ENCODE data around the gene OGFOD2. TPM values are rescaled to one million over a fixed set of nuclear protein-coding genes. Genes with fewer than 3 reads are reported as not detected.

OGFOD2 gene
- total and polyA plus RNA-seq, 9 of the 15 experiments (the other 6 are each of a cell fraction or from before 2014, with no cell fraction given): 1.4 to 111 (median 18.5) TPM

DNA sequence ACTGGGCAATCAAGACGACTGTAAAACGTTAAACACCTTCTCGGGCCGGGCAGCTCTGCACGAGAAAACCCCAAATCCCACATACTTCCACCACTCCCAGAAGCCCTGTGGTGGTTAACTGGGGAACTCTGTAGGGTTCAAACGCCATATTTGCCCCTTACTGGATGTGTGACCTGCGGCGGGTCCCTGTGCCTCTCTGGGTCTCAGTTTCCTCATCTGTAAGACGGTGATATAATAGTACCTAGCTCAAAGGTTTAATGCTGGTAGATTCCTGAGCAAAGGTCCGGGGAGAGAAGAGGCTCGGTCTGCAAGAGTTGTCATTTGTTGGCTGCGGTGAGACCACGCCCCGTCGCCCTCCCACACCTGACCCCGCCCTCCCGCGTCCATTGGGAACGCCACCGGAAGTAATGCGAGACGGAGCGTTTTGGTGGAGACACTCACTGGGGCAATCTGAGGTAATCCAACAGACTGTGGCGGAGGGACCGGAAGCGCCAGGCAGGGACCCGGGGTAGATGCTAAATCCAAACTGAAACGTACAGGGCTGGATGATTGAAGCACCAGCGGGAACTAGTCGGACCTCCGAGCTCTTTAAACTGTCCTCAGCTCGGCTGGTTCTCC, 661 bp upstream of the OGFOD2 start (continued):
- TF ChIP-seq, protein P1, sequence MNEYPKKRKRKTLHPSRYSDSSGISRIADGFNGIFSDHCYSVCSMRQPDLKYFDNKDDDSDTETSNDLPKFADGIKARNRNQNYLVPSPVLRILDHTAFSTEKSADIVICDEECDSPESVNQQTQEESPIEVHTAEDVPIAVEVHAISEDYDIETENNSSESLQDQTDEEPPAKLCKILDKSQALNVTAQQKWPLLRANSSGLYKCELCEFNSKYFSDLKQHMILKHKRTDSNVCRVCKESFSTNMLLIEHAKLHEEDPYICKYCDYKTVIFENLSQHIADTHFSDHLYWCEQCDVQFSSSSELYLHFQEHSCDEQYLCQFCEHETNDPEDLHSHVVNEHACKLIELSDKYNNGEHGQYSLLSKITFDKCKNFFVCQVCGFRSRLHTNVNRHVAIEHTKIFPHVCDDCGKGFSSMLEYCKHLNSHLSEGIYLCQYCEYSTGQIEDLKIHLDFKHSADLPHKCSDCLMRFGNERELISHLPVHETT (CRISPR knock-in tag; conservative IDR thresholded peaks at IDR 0.05 in 1 of 2, IDR thresholded peaks at IDR 0.05 in 1 of 2): peak in 1 of 2 experiments; percentile 83; a peak in 2 of 4 replicates
- TF ChIP-seq ILK (tag; IDR thresholded peaks at IDR 0.05; ENCODE audit: borderline replicate concordance, low read depth) (no peak), CTBP1 (IDR thresholded peaks at IDR 0.05; ENCODE audit: borderline replicate concordance) (no peak; the same call in 1 of the 2 replicates), DIDO1 (tag; IDR thresholded peaks at IDR 0.05; ENCODE audit: low read depth) (no peak), BACH1 (tag; IDR thresholded peaks at IDR 0.05) (no peak), TBP (optimal IDR thresholded peaks at IDR 0.05; ENCODE audit: low read depth, low read length) (peak; percentile 65), MECOM (CRISPR knock-in tag; IDR thresholded peaks at IDR 0.05) (no peak), SLC30A9 (CRISPR knock-in tag; IDR thresholded peaks at IDR 0.05) (no peak), SNIP1 (IDR thresholded peaks at IDR 0.05; ENCODE audit: low read depth) (no peak), ZNF384 (IDR thresholded peaks at IDR 0.05; ENCODE audit: low read depth, low read length) (no peak), ZNF436 (CRISPR knock-in tag; IDR thresholded peaks at IDR 0.05) (no peak), RBM15 (IDR thresholded peaks at IDR 0.05; ENCODE audit: insufficient read depth, low read length) (no peak), PHTF2 (CRISPR knock-in tag; IDR thresholded peaks at IDR 0.05) (no peak), ZNF77 (CRISPR knock-in tag; IDR thresholded peaks at IDR 0.05) (no peak)
- TF ChIP-seq, protein P2, sequence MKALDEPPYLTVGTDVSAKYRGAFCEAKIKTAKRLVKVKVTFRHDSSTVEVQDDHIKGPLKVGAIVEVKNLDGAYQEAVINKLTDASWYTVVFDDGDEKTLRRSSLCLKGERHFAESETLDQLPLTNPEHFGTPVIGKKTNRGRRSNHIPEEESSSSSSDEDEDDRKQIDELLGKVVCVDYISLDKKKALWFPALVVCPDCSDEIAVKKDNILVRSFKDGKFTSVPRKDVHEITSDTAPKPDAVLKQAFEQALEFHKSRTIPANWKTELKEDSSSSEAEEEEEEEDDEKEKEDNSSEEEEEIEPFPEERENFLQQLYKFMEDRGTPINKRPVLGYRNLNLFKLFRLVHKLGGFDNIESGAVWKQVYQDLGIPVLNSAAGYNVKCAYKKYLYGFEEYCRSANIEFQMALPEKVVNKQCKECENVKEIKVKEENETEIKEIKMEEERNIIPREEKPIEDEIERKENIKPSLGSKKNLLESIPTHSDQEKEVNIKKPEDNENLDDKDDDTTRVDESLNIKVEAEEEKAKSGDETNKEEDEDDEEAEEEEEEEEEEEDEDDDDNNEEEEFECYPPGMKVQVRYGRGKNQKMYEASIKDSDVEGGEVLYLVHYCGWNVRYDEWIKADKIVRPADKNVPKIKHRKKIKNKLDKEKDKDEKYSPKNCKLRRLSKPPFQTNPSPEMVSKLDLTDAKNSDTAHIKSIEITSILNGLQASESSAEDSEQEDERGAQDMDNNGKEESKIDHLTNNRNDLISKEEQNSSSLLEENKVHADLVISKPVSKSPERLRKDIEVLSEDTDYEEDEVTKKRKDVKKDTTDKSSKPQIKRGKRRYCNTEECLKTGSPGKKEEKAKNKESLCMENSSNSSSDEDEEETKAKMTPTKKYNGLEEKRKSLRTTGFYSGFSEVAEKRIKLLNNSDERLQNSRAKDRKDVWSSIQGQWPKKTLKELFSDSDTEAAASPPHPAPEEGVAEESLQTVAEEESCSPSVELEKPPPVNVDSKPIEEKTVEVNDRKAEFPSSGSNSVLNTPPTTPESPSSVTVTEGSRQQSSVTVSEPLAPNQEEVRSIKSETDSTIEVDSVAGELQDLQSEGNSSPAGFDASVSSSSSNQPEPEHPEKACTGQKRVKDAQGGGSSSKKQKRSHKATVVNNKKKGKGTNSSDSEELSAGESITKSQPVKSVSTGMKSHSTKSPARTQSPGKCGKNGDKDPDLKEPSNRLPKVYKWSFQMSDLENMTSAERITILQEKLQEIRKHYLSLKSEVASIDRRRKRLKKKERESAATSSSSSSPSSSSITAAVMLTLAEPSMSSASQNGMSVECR (CRISPR knock-in tag; IDR thresholded peaks at IDR 0.05): no peak
- TF ChIP-seq, protein P3, sequence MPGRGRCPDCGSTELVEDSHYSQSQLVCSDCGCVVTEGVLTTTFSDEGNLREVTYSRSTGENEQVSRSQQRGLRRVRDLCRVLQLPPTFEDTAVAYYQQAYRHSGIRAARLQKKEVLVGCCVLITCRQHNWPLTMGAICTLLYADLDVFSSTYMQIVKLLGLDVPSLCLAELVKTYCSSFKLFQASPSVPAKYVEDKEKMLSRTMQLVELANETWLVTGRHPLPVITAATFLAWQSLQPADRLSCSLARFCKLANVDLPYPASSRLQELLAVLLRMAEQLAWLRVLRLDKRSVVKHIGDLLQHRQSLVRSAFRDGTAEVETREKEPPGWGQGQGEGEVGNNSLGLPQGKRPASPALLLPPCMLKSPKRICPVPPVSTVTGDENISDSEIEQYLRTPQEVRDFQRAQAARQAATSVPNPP (IDR thresholded peaks at IDR 0.05; ENCODE audit: borderline replicate concordance, insufficient read depth, insufficient read length): no peak
- TF ChIP-seq, protein P4, sequence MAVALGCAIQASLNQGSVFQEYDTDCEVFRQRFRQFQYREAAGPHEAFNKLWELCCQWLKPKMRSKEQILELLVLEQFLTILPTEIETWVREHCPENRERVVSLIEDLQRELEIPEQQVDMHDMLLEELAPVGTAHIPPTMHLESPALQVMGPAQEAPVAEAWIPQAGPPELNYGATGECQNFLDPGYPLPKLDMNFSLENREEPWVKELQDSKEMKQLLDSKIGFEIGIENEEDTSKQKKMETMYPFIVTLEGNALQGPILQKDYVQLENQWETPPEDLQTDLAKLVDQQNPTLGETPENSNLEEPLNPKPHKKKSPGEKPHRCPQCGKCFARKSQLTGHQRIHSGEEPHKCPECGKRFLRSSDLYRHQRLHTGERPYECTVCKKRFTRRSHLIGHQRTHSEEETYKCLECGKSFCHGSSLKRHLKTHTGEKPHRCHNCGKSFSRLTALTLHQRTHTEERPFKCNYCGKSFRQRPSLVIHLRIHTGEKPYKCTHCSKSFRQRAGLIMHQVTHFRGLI (CRISPR knock-in tag; IDR thresholded peaks at IDR 0.05): no peak
- TF ChIP-seq, protein P5, sequence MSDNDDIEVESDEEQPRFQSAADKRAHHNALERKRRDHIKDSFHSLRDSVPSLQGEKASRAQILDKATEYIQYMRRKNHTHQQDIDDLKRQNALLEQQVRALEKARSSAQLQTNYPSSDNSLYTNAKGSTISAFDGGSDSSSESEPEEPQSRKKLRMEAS (CRISPR knock-in tag; IDR thresholded peaks at IDR 0.05): no peak

Data from K562 (cell line).